ENCODE results near the gene VWC2.

VWC2 gene

DNA sequence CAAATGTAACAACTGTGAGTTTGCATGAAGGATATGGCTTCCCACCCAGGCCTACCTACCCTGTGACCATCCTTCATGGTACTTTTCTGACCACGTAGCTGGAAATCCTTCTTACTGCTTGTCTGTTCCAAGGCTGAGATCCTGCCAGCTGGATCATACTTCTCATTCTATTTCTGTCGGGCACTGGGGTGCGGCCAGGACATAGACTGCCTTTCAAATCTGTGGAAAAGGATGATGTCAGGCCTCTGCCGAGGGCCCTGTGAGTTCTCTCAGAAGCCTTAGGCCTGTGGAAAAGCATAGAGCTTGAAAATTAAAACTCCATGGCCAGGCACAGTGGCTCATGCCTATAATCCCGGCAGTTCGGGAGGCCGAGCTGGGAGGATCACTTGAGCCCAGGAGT, 10.0 kb downstream of the VWC2 start:
- no peak for DNase-seq (ENCODE audit: low read depth)

DNA sequence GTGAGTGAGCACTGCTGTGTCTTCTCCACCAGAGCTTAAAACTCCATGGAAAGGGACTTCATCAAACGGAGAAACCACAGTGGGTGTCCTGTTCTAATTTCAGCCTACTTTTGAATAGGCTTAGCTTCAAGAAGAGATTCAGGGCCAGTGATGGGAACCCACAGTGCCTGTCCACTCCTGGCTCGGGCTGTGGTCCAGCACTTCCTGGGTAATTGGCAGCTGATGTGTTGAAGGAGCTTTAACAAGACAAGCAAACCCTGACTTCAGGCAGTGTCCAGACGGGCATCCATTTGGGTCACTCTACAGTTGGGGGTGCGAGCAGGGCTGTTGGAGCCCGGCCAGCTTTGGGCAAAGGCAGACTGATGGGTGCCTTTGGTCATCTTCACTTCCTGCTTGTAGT, 14.5 kb downstream of the VWC2 start:
- DNase-seq (ENCODE audit: low read depth) = no peak

DNA sequence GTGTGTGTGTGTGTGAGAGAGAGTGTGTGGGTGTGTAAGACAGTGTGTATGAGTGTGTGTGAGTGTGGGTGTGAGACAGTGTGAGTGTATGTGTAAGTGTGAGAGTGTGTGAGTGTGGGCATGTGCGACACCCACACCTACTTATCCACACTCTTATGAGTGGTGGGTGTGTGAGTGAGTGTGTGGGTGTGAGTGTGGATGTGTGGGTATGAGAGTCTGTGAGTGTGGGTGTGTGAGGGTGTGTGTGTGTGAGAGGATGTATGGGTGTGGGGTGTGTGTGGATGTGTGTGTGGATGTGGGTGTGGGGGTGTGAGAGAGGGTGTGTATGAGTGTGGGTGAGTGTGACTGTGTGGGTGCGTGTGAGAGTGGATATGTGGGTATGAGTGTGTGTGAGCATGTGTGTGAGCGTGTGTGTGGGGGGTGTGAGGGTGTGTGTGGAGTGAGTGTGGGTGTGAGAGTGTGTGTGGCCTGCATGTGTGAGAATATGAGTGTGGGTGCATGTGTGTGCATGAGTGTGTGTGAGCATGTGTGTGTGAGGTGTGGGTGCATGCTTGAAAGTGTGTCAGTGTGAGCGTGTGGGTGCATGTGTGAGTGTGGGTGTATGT, 15.1 kb downstream of the VWC2 start:
- DNase-seq (ENCODE audit: low read depth) = no peak

DNA sequence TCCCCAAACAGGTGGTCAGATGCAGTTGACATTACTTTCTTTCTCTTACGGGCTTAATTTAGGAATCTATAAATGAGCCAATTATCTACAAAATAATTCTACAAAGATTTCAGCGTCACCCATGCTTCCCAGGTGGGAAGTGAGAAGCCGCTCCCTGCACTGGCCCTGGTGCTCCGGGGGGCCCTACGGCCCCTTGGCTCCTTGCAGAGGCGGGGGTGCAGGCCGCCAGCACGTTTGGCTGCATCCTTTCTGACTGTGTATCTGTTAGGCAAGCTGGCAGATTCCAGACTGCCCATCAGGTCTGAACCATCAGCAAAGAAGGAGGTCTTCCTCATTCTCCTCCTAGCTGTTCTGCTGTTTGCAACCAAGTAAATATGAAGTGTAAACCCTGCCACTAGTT, 16.3 kb downstream of the VWC2 start:
- DNase-seq (ENCODE audit: low read depth) = no peak

DNA sequence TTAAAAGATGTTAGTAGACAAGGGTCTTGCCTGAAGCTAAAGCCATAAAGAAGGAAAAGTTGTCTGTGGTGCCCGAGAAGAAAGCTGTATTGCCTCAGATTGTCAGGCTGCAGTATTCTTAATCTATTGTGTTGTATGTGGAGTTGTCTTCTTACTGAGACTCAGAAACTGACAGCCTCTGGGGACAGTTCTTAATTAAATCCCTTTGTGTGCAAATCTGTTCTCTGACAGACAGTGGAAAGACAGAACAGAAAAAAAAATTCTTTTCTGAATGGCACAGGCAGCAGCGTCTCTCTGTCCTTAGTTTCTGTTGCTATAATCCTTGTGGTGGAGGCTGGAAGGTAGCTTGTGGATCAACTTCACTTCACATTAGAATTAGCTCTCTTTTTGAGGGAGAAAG, 16.8 kb downstream of the VWC2 start:
- DNase-seq (ENCODE audit: low read depth) = no peak

DNA sequence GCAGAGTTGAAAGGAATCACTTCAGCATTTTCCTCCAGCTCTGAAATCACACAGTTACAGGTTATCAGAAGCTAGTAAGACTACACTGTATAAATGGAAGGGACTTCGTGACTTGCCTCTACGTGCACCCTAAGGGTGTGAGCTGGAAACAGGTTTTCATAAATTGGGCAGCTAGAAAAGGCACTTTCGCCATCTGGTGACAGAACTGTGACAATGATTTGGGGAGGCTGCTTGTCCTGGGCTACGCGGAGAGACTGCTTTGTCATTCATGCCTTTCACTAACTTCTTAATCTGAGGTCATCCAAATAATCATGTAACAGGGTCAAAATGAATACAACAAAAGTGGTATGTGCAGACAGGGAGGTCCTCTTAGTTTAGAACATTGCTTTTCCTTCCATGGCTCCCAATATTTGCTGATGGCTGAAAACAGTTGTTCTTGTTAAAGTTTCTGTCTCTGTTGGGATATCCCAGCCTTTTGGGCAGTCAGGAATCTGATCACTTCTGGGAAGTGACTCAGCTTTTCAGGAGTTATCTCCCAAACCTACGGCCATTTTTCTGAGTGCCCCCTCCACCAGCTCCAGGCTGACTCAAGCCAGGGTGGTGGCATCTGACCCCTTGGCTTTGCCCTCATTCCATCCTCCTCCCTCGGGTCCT, 17.8 kb downstream of the VWC2 start:
- no peak for DNase-seq (ENCODE audit: low read depth)

DNA sequence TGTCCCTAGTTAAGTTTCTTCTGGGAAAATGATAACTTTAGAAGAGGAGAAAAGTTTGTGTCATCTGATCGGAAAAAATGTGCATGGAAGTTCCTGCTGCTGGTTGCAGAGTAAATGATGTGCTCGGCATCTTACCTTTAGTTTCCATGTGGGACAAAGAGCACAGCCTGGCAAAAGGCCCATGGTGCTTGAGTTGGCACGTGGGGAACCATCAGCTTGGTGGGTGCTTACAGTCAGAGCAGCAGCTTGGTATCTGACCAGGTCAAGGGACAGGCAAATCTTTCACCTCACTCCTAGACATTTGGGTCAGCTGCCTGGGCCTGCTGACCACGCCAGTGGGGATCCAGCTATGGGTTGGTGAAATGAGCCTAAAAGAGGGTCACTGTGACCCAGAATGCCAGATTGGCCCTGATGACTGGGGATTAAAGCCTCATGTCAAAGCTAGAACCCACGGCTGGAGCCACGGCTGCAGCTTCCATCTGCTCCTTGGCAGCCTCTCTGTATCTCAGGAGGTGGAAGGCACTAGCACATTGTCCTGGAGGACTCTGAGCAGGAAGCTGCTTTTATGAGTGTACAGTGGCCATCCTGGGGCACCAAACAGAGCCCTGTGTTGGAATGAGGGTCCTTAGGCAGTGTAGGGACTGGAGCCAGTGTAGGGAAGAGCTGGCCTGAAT, 24.7 kb downstream of the VWC2 start:
- DNase-seq (ENCODE audit: low read depth) = no peak

DNA sequence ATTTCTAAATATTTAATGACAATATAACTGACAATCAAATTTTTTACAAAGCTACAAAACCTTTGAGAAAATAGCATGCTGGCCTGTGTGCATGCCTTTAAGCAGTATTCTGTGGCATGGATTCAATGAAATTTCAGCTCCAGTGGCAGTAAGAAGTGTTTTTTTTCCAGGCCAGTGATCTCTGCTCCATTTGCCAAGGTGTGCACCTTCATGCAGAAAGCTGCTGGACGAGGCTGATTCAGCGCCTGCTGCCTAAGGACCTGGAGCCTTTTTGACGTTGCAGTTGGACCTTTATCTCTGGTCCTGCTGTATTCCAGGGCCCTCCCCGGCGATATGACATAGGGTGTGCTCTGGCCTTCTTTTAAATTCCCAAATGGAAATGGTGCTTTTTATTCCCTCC, 26.6 kb downstream of the VWC2 start:
- DNase-seq (ENCODE audit: low read depth) = no peak

DNA sequence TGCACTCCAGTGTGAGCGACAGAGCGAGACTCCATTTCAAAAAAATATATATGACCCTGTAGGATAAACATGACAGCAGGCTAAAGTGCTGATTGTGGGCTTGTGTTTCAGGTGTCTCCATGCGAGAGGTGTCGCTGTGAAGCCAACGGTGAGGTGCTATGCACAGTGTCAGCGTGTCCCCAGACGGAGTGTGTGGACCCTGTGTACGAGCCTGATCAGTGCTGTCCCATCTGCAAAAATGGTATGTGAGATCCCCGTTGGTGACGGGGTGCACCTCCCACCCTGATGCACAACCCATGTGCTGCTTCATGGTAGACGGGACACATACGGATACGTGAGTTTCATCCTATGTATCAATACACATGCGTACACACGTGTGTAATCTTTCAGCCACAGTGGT, 29.2 kb downstream of the VWC2 start:
- DNase-seq (ENCODE audit: low read depth) = no peak

DNA sequence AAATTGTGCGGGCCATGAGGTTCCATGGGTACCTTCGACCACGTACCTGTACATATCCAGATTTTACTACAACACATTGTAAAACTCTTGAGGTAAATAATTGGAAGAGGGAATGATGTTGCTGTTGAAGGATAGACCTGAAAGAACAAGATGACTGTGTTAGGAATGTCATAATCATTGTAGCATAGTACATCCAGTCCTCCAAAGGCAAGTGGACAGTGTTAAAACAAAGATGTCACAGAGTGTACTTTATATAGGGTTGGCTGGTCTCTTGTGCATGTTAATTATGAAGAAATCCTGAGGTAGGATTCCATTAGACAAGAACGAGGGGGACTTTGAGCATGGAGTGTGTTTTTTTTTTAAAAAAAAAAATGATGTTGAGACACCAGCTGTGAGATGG, 30.4 kb downstream of the VWC2 start:
- no peak for DNase-seq (ENCODE audit: low read depth)

DNA sequence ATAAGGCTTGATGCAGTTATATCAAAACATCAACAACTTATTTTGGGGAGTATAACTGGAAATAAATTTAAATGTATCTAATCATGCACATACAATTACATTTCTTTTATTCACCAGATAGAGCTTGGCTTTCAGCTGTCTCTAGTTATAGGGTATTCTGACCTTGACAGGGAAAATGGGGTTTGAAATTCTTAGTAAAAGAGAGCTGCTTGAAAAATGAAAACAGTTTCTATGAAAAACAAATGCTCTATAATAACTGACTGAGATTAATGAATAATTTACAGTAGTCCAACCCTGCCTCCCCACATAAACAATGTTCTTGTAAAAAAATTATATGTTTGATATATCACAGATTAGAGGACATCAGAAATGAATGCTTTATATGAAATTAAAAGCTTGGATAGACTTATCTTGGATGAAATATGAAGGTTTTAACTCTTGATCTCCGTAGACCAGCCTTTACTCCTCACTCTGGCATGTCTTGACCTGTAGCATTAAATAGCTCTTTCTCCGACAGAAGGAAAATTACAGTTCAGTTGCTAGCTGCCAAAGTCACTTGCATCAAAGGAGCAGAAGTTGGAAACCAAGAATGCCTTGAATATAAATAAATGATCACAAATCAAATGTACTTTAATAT, 32.1 kb downstream of the VWC2 start:
- DNase-seq (ENCODE audit: low read depth) = no peak

DNA sequence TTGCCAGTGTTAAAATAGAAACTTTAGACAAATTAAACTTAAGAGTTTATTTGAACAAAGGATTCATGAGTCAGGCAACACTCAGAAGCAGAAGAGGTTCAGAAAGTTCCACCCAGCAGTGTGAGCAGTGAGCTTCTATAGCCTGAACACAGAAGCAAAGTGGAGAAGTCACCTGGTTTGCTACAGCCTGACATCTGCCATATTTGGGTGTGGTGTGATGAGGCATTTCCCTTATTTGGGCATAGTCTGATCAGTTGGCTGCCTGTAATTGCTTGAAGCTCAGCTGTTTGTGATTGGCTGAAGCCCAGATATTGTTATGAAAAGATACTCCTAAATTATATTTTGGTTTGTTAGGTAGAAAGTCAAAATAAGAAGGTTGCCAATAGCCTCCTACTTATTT, 39.1 kb downstream of the VWC2 start:
- no peak for DNase-seq (ENCODE audit: low read depth)

DNA sequence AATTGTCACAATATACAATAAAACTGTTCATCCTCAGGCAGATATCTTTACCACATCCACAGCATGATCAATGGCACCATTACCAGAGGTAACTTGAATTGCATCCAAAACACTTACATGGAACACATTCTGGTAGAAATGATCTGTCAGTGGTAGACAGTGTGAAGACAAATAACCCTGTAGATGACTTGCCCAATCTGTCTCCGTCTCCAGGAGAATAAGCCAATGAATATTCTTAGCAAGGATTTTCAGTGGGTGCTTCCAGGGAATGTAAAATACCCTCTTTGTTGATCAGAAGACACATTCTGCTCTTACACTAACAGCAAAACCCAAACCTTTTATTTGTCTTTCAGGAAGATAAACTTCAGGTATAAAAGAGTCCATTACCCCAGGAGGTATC, 43.8 kb downstream of the VWC2 start:
- no peak for DNase-seq (ENCODE audit: low read depth)

DNA sequence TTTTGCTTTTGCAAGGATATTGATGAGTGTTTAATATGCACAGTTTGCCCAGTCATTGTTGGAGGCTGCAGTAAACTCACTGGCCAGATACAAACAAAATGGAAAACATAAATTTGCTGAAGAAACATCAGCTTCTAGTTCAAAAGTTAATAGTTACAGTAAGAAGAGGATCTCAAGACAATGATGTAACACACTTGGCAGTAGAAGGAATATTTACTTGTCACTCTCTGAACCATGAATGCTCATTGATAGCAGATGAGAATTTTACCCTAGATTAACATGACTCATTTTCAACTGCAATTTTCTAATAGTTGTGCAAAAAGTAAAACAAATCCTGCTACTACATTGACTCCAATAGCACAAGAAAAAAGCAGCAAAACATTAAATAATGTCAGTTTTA, 47.7 kb downstream of the VWC2 start:
- no peak for DNase-seq (ENCODE audit: low read depth)

DNA sequence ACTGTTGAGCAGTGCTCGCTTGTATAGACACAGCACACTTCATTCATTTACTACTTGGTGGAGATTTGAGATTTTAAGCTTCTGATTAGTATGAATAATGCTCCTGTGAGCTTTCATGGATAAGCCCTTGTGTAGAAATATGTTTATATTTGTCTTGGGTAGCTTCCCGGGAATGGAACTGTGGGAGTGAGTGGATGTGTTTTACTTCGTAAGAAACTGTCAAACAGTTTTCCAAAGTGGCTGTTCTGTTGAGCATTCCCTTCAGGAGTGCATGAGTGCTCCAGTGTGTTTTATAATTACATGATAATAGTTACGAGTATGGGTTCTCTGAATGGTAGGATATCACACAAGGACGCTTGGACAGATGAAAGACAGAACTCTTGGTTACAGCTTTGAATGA, 49.4 kb downstream of the VWC2 start:
- DNase-seq (ENCODE audit: low read depth) = no peak

DNA sequence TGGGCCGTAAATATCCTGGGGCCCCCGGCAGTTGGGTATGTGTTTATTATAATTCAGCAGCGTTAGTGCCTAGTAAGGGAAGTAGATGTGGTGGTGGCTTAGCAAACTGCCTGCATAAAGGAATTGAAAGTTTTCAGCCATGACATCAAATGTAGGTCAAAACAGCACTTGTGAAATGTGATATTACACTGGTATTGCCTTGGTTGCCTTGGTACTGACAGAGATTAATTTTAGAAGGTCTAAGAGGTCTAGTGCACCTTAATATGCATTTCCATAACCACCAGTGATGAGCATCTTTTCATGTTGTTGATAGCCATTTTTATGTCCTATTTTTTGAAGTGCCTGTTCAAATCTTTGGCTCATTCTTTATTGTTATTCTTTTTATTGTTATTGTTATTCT, 50.1 kb downstream of the VWC2 start:
- DNase-seq (ENCODE audit: low read depth) = no peak

DNA sequence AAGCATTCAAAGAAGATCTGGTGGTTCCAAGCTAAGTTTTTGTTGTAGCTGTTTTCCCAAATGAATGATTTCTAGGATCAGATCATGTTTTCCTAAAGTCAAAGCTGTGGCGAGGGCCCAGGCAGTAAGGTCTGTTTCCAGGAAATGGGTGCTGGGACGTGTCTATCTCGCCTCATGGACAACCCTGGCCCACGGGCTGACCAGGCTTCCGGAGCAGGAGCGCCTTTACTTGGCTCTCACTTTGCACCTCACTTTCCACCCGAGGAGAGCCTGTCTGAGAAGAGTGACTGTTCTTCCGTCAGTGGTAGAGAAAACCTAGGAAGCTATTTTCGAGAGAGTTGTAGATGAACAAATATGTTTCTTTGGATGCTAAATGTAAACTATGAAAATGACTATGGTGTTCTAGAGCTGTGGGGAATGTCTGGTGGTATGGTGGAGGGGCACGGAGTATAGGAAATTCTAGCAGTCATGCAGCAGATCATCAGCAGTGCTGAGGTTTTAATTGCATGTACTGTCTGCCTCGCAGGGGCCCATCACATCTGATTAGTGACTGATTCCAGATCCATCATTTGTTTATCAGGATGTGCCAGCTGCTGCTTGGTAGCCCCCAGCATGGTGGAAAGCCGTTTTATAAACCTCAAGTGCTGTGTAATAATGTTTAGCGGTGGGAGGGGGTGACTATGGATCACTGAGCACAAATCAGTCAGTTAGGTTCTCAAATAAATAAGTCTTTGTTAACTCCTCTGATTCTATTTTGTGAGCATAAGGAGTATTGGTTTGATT, 66.6 kb downstream of the VWC2 start:
- DNase-seq (ENCODE audit: low read depth) = no peak

DNA sequence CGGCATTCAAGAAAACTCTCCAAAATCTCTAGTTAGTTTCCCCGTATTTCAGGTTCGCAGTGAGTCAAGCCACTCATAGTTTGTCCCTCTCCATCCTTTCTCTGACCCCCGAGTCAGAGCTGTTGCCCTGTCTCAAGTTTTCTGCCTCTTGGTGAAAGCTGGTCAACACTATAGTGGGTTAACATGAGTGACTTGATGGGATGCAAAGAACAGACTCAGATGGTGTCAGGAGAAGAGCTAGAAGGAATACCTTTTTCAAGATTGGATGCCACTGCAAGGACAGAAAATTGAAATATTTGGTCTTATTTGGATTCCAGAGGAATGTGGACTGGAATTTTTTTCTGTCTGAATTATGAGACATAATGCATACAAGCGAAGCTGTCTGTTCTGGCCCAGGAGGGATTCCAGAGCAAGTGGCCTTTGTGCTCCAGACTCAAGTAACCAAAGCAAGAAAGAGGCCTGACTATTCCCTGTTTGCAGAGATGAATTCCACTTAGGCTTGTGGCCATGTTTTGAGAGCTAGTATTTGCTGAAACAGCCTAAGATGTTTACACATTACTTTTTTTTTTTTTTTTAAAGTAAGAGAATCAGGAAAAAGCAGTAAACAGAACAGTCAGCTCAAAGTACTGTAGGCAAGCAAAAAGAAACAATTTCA, 67.4 kb downstream of the VWC2 start:
- no peak for DNase-seq (ENCODE audit: low read depth)

DNA sequence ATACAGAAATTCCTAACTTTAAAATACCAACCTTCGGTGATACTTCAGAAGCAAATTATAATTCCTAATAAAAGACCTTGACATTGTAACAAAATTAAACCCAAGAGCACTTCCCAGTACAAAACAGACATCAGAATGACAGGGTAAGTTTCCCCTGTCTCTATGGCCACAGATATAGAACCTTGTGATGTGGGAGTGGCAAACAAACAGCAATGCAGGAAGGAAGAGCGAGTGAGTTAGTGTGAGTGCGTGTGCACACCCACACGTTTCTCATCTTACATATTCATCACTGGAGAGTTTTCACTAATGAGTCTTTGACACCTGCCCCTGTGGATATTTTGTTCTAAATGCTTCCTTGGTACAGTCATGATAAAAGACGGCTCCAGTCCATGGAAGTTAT, 72.2 kb downstream of the VWC2 start:
- no peak for DNase-seq (ENCODE audit: low read depth)

DNA sequence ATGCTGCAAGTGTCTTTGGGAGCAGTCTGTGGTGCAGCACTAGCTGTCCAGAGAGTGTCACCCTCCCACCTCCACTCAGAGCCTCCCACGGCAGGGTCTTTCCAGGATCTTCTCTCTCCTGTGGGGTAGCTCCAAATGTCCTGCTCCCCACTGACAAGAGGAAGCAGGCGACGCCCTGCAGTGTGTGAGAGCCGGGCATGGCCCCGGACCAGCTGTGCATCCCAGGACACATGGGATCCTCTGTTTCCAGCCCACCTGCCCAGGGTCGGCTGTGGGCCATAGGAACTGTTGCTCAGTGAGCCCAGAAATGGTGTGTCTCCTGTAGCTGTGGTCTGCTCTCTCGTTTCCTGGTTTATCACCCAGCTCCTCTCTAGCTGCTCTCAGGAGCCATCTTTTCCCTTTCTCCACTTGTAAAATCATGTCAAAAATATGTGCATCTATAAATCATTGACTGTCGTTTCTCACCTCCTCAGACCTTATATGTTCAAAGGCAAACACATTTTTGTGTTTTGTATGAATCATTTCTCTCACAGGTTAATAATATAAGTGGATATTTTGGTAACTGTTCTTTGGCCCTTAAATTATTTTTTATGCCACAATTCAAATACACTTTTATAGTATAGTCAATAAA, 74.9 kb downstream of the VWC2 start:
- DNase-seq (ENCODE audit: low read depth) = no peak

DNA sequence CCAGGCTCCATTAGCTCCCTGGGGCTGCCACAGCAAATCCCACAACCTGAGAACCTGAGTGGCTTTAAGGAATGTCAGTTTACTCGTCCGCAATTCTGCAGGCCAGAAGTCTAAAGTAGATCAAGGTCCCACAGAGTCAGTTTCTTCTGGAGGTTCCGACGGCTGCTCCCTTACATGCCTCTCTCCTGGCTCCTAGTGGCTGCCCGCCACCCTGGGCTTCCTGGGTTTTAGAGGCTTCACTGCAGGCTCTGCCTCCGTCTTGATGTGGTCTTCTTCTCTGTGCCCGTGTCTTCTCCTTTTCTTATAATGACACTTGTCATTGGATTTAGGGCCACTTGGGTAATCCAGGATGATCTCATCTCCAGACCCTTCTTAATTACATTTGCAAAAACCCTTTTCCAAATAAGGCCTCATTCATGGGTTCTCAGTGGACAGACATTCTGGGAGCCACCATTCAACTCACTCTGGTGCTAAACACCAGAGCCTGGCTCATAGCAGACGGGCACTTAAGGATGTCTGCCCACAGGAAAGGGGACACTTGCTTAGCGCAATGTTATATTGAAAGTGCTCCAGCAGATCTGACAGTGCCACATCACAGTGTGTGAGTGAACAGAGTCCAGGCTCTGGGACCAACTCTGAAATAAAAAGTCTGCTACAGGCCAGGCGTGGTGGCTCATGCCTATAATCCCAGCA, 77.6 kb downstream of the VWC2 start:
- DNase-seq (ENCODE audit: low read depth) = no peak

Data from activated T-cell treated with anti-CD3 and anti-CD28 coated beads for 24 hours (primary cell).